Measurements from ENCODE around the gene MAPKAPK3. TPM values are rescaled to one million over a fixed set of nuclear protein-coding genes. Genes with fewer than 3 reads are reported as not detected.
A peak's percentile ranks its signal among the peaks of the same experiment; 100 is the strongest.

Gene MAPKAPK3
- total RNA-seq, 1 donor from 2014 or later = 207 TPM

- no peak overlapping the region for H3K4me3 Mint-ChIP-seq
- H3K27ac Mint-ChIP-seq = peak overlapping the region; percentile 80
- peaks cover 74% of the 10 kb centered on the region for H3K4me1 Mint-ChIP-seq
- H3K27me3 Mint-ChIP-seq = no peaks in the 10 kb centered on the region
- intact Hi-C loops (cut with micrococcal nuclease) = no loop called here
- H3K9me3 Mint-ChIP-seq = no peaks in the 10 kb centered on the region
- H3K36me3 Mint-ChIP-seq (ENCODE audit: low read depth) = peaks cover 77% of the 10 kb centered on the region
- peak; percentile 75 for DNase-seq
Observed at GRCh38 chr3:50580683-50581458, 36.1 kb upstream of the MAPKAPK3 start.

- no peak for DNase-seq
- H3K4me1 Mint-ChIP-seq = peaks cover 71% of the 10 kb centered on the region
- H3K27me3 Mint-ChIP-seq = no peaks in the 10 kb centered on the region
- no peak overlapping the region for H3K4me3 Mint-ChIP-seq
- H3K27ac Mint-ChIP-seq = peak overlapping the region; percentile 80
- intact Hi-C loops (cut with micrococcal nuclease) = no loop called here
- H3K9me3 Mint-ChIP-seq = no peaks in the 10 kb centered on the region
- H3K36me3 Mint-ChIP-seq (ENCODE audit: low read depth) = peaks cover 72% of the 10 kb centered on the region
Observed at GRCh38 chr3:50581459-50581842, 35.5 kb upstream of the MAPKAPK3 start.

- H3K9me3 Mint-ChIP-seq = no peaks in the 10 kb centered on the region
- intact Hi-C loops (cut with micrococcal nuclease) = no loop called here
- H3K36me3 Mint-ChIP-seq (ENCODE audit: low read depth) = peaks cover 69% of the 10 kb centered on the region
- no peak for DNase-seq
- no peak overlapping the region for H3K4me3 Mint-ChIP-seq
- peak overlapping the region; percentile 95 for H3K27ac Mint-ChIP-seq
- no peaks in the 10 kb centered on the region for H3K27me3 Mint-ChIP-seq
- peaks cover 73% of the 10 kb centered on the region for H3K4me1 Mint-ChIP-seq
Observed at GRCh38 chr3:50582083-50582482, 34.9 kb upstream of the MAPKAPK3 start.

- no peaks in the 10 kb centered on the region for H3K27me3 Mint-ChIP-seq
- no peak for DNase-seq
- H3K4me3 Mint-ChIP-seq = no peak overlapping the region
- peaks cover 70% of the 10 kb centered on the region for H3K36me3 Mint-ChIP-seq (ENCODE audit: low read depth)
- intact Hi-C loops (cut with micrococcal nuclease) = no loop called here
- peaks cover 81% of the 10 kb centered on the region for H3K4me1 Mint-ChIP-seq
- no peaks in the 10 kb centered on the region for H3K9me3 Mint-ChIP-seq
- H3K27ac Mint-ChIP-seq = peak overlapping the region; percentile 95
Observed at GRCh38 chr3:50583897-50584296, 33.1 kb upstream of the MAPKAPK3 start.

DNA sequence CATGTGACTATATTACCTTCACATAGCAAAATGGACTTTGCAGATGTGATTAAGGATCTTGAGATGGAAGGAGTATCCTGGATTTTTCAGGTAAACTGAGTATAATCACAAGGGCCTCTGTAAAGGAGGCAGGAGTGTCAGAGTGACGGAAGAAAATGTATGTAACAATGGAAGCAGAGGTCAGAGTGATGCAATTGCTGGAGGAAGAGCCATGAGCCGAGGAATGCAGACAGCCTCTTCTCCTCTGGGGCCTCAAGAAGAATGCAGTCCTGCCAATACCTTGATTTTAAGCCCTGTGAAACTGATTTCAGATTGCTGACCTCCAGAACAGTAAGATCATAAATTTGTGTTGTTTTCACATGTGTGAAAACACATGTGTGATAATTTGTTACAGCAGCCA is 32.6 kb upstream of the MAPKAPK3 start:
- Mint-ChIP-seq H3K9me3 (no peaks in the 10 kb centered on the region), H3K4me1 (peaks cover 80% of the 10 kb centered on the region), H3K4me3 (no peak overlapping the region), H3K36me3 (ENCODE audit: low read depth) (peaks cover 65% of the 10 kb centered on the region), H3K27me3 (no peaks in the 10 kb centered on the region), H3K27ac (peak overlapping the region; percentile 95)
- DNase-seq = no peak
- intact Hi-C loops (cut with micrococcal nuclease) = no loop called here

GRCh38 chr3:50585919-50586762 is 30.8 kb upstream of the MAPKAPK3 start:
- Mint-ChIP-seq H3K27ac (peak overlapping the region; percentile 95), H3K27me3 (no peaks in the 10 kb centered on the region), H3K36me3 (ENCODE audit: low read depth) (peaks cover 55% of the 10 kb centered on the region), H3K4me1 (peaks cover 76% of the 10 kb centered on the region), H3K4me3 (no peak overlapping the region), H3K9me3 (no peaks in the 10 kb centered on the region)
- intact Hi-C loops (cut with micrococcal nuclease) = no loop called here
- no peak for DNase-seq

DNA sequence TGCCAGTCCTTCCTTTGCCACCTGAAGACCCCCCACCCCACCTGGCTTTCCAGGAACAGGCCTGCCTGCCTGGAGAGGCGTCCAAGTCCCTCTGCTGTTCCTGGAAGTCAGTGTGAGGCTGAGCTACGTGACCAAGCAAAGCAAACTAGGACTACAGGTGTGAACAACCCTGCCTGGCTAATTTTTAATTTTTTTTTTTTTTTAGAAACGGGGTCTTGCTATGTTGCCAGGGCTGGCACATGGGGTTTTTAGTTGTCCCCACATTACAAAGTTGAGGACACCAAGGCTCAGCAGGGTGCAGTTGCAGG is 30.2 kb upstream of the MAPKAPK3 start:
- DNase-seq = no peak
- H3K4me3 Mint-ChIP-seq = no peak overlapping the region
- H3K27me3 Mint-ChIP-seq = no peaks in the 10 kb centered on the region
- H3K36me3 Mint-ChIP-seq (ENCODE audit: low read depth) = peaks cover 50% of the 10 kb centered on the region
- peaks cover 75% of the 10 kb centered on the region for H3K4me1 Mint-ChIP-seq
- intact Hi-C loops (cut with micrococcal nuclease) = no loop called here
- H3K9me3 Mint-ChIP-seq = no peaks in the 10 kb centered on the region
- peak overlapping the region; percentile 95 for H3K27ac Mint-ChIP-seq

GRCh38 chr3:50587373-50587772 is 29.6 kb upstream of the MAPKAPK3 start:
- no peak for DNase-seq
- Mint-ChIP-seq H3K36me3 (ENCODE audit: low read depth) (peaks cover 46% of the 10 kb centered on the region), H3K27me3 (no peaks in the 10 kb centered on the region), H3K4me1 (peaks cover 77% of the 10 kb centered on the region), H3K9me3 (no peaks in the 10 kb centered on the region), H3K4me3 (peak overlapping the region; percentile 72), H3K27ac (peak overlapping the region; percentile 95)
- intact Hi-C loops (cut with micrococcal nuclease) = no loop called here

GRCh38 chr3:50587806-50588758 is 28.9 kb upstream of the MAPKAPK3 start:
- peak; percentile 89 for DNase-seq
- peaks cover 79% of the 10 kb centered on the region for H3K4me1 Mint-ChIP-seq
- peaks cover 43% of the 10 kb centered on the region for H3K36me3 Mint-ChIP-seq (ENCODE audit: low read depth)
- H3K27ac Mint-ChIP-seq = peak overlapping the region; percentile 95
- H3K4me3 Mint-ChIP-seq = peak overlapping the region; percentile 72
- H3K9me3 Mint-ChIP-seq = no peaks in the 10 kb centered on the region
- intact Hi-C loops (cut with micrococcal nuclease) = loop anchor here (1.0 kb wide), 1 partner anchor 15 kb away; no protein-coding TSS in a partner anchor
- H3K27me3 Mint-ChIP-seq = no peaks in the 10 kb centered on the region

- Mint-ChIP-seq H3K4me1 (peaks cover 80% of the 10 kb centered on the region), H3K9me3 (no peaks in the 10 kb centered on the region), H3K4me3 (peak overlapping the region; percentile 72), H3K27ac (peak overlapping the region; percentile 95), H3K27me3 (no peaks in the 10 kb centered on the region), H3K36me3 (ENCODE audit: low read depth) (peaks cover 37% of the 10 kb centered on the region)
- intact Hi-C loops (cut with micrococcal nuclease) = loop anchor here (1.0 kb wide), 1 partner anchor 16 kb away; no protein-coding TSS in a partner anchor
- no peak for DNase-seq
Observed at GRCh38 chr3:50588759-50589433, 28.1 kb upstream of the MAPKAPK3 start.

- peak overlapping the region; percentile 57 for H3K4me3 Mint-ChIP-seq
- no peaks in the 10 kb centered on the region for H3K27me3 Mint-ChIP-seq
- H3K4me1 Mint-ChIP-seq = peaks cover 81% of the 10 kb centered on the region
- peak; percentile 78 for DNase-seq
- intact Hi-C loops (cut with micrococcal nuclease) = no loop called here
- H3K27ac Mint-ChIP-seq = peak overlapping the region; percentile 95
- H3K36me3 Mint-ChIP-seq (ENCODE audit: low read depth) = peaks cover 34% of the 10 kb centered on the region
- no peaks in the 10 kb centered on the region for H3K9me3 Mint-ChIP-seq
Observed at GRCh38 chr3:50591196-50591741, 25.7 kb upstream of the MAPKAPK3 start.

DNA sequence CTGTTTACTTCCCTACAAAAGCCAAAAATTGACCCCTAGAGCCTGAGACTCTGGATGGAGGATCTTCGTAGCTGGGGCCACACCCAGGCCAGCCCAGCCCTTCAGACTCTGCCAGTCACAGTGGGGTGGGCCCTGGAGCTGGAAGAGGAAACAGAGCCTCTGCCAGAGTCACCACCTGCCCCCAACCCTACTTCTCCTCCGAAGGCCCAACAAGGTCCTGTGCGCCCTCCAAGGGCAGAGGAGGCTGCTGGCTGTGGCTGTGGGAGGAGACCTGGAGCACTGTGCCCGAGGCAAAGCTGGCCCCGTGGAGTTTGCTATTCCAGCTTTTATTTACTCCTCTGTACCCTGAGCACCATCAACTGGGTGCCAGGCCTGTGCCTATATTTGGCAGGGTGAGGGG is 24.4 kb upstream of the MAPKAPK3 start:
- peak overlapping the region; percentile 95 for H3K27ac Mint-ChIP-seq
- H3K4me1 Mint-ChIP-seq = peaks cover 73% of the 10 kb centered on the region
- no peaks in the 10 kb centered on the region for H3K9me3 Mint-ChIP-seq
- peak overlapping the region; percentile 57 for H3K4me3 Mint-ChIP-seq
- peak; percentile 66 for DNase-seq
- intact Hi-C loops (cut with micrococcal nuclease) = no loop called here
- peaks cover 31% of the 10 kb centered on the region for H3K36me3 Mint-ChIP-seq (ENCODE audit: low read depth)
- H3K27me3 Mint-ChIP-seq = no peaks in the 10 kb centered on the region
